GM12891 (cell line): ENCODE measurements around the gene RNF141.

Experiments
- POLR2A ChIP-seq: IDR thresholded peaks from 2 replicates; pipeline ENCODE4 v1.6.1; 2011; ENCODE audit warnings: low read depth, low read length, control low read depth
- POLR2AphosphoS5 ChIP-seq: IDR thresholded peaks from 2 replicates; pipeline ENCODE4 v1.6.1; 2011; ENCODE audit warnings: low read depth, low read length, control low read depth
- TAF1 ChIP-seq: IDR thresholded peaks from 2 replicates; pipeline ENCODE4 v1.6.1; 2011; ENCODE audit warnings: low read depth, low read length, control low read depth

DNA sequence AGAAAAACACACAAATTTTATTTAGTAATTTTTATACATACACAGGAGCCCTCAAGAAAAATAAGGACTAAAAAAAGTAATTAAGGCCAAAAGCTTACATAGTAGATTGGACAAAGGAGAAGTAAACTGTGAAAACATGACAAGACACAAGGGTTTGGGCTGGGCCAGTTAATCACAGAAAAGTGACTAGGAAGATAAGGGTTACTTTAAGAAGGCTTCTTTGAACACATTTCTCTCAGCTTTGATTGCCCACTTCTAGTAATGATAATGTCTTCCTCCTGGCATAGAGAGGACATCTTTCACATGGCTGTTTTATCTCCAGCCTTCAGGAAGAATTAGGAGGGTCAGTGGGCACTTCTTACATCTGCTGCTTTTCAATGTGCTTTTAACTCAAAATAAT is 3.4 kb downstream of the RNF141 start:
- TF ChIP-seq POLR2A = no peak
- TF ChIP-seq POLR2AphosphoS5 = no peak
- TF ChIP-seq TAF1 = no peak
